Upper lobe of right lung (tissue), 1 donor: ENCODE results near the gene VPS13D. TPM values are rescaled to one million over a fixed set of nuclear protein-coding genes. Genes with fewer than 3 reads are reported as not detected.

Source experiments
- ATAC-seq: fragments of 200-7000 bp; cut with Tn5 transposase; one replicate; pipeline ENCODE4 v1.9.1; 2020; ENCODE audit warnings: mild to moderate bottlenecking, moderate library complexity
- DNase-seq: peaks from one replicate; pipeline ENCODE4 v3.0.0-alpha.2; 2020
- H3K27ac ChIP-seq: fragments of 200-600 bp; one replicate; pipeline ENCODE4 v1.8.0; 2022
- H3K27me3 ChIP-seq: fragments of 200-600 bp; one replicate; pipeline ENCODE4 v1.8.0; 2022; ENCODE audit warnings: mild to moderate bottlenecking
- H3K36me3 ChIP-seq: fragments of 200-600 bp; one replicate; pipeline ENCODE4 v1.8.0; 2022
- H3K4me1 ChIP-seq: fragments of 200-600 bp; one replicate; pipeline ENCODE4 v1.8.0; 2022
- H3K4me3 ChIP-seq: fragments of 200-600 bp; one replicate; pipeline ENCODE4 v1.8.0; 2022; ENCODE audit warnings: mild to moderate bottlenecking
- H3K9me3 ChIP-seq: fragments of 200-600 bp; one replicate; pipeline ENCODE4 v1.8.0; 2022
- CTCF ChIP-seq: fragments of 200-600 bp; IDR thresholded peaks from one replicate; pipeline ENCODE4 v1.8.0; 2022; ENCODE audit warnings: antibody characterized with exemption
- intact Hi-C: fragments of 100-400 bp; cut with DNase I; formaldehyde crosslinking; loops from one replicate; pipeline ENCODE4 v1.11.0; 2022
- total RNA-seq: library from RNA; stranded (reverse); fragmentation: NEBNext Ultra II Directional; extraction: Animal tissue kit (Norgen Biotek cat#: 25700); gene quantifications from one replicate; pipeline ENCODE4 v1.2.1, GENCODE V29; 2021
- donor health status: DM: no; HTN: yes; CAD: no; lungs with severe emphysema.

VPS13D gene
- total RNA-seq, 1 donor from 2014 or later = 74.7 TPM

- no peak for ATAC-seq
- Histone ChIP-seq H3K4me3 (no peak overlapping the region), H3K36me3 (no peaks in the 10 kb centered on the region), H3K27ac (no peak overlapping the region), H3K27me3 (no peaks in the 10 kb centered on the region), H3K4me1 (peaks cover 30% of the 10 kb centered on the region), H3K9me3 (no peaks in the 10 kb centered on the region)
- intact Hi-C loops = no loop called here
- TF ChIP-seq CTCF = no peak
- DNase-seq = no peak
Measured at GRCh38 chr1:12444329-12444841, 214.6 kb downstream of the VPS13D start.

DNA sequence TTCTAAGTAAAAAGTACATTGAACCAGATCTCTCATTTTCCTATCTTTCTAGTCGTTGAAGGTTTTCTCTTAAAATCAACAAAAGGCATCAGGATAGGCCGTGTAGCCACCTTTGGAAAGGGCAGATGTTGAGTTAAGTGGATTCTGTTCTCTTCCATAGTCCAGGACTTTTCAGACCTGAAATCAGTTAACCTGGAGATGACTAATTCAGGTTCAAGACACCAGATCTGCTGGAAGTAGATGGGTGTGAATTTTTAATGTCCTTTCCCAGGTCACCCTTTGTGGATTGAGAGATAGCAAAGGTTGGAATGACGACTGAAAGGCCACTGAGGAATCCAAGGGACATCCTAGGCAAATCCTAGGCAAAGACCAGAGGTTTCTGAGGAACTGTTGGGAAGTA lies 215.4 kb downstream of the VPS13D start:
- no peak for ATAC-seq
- peaks cover 39% of the 10 kb centered on the region for H3K4me1 ChIP-seq
- intact Hi-C loops = no loop called here
- H3K27ac ChIP-seq = no peak overlapping the region
- no peaks in the 10 kb centered on the region for H3K36me3 ChIP-seq
- no peaks in the 10 kb centered on the region for H3K27me3 ChIP-seq
- H3K9me3 ChIP-seq = no peaks in the 10 kb centered on the region
- H3K4me3 ChIP-seq = no peak overlapping the region
- no peak for DNase-seq
- TF ChIP-seq CTCF = no peak

GRCh38 chr1:12446593-12446992 lies 216.8 kb downstream of the VPS13D start:
- no peaks in the 10 kb centered on the region for H3K36me3 ChIP-seq
- peaks cover 51% of the 10 kb centered on the region for H3K4me1 ChIP-seq
- no peak overlapping the region for H3K27ac ChIP-seq
- ATAC-seq (no peak), DNase-seq (no peak)
- no peak for TF ChIP-seq CTCF
- intact Hi-C loops = no loop called here
- no peaks in the 10 kb centered on the region for H3K27me3 ChIP-seq
- H3K9me3 ChIP-seq = no peaks in the 10 kb centered on the region
- no peak overlapping the region for H3K4me3 ChIP-seq

DNA sequence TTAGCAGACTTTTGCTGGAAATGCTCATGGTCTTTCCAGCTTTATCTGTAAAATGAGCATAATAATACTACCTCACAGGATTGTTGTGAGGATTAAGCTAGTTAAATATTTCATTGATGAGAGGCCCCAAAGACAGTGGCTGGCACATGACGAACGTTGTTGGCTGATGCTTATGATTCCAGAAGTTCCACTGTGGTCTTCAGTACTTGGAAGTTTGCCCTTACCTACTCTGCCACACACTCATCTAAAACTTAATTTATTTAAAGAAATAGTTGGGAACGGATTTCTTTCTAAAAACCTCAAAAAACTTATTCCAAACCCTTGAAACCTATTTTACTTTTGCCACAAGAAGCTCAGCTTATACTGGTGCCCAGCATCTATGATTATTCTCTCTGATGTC lies 217.5 kb downstream of the VPS13D start:
- intact Hi-C loops = no loop called here
- H3K9me3 ChIP-seq = no peaks in the 10 kb centered on the region
- H3K36me3 ChIP-seq = no peaks in the 10 kb centered on the region
- peaks cover 58% of the 10 kb centered on the region for H3K4me1 ChIP-seq
- H3K4me3 ChIP-seq = no peak overlapping the region
- ATAC-seq (no peak), DNase-seq (no peak)
- no peak for TF ChIP-seq CTCF
- H3K27ac ChIP-seq = peak overlapping the region; percentile 77
- no peaks in the 10 kb centered on the region for H3K27me3 ChIP-seq

DNA sequence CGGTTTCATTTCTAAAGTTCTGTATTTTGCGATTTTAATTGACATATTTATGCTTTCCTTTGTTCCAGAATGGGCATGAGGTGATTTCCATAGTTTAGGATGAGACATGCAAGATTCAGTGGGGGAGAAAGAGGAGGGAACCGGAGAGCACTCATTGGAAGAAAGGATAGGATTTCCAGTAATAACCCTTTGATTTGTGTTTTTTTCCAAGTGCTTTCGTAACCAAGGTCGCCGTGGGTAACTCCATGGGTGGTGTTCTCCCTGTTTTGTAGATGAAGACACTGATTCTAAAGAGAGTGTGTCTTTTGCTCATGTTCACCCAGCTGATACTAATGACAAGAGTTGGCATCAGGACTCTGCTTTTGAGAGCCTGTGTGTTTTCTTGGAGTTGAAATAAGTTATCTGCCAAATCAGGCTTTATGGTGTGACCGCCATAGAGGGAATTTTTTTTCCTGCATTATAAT lies 218.1 kb downstream of the VPS13D start:
- intact Hi-C loops = no loop called here
- peaks cover 64% of the 10 kb centered on the region for H3K4me1 ChIP-seq
- no peaks in the 10 kb centered on the region for H3K9me3 ChIP-seq
- no peaks in the 10 kb centered on the region for H3K36me3 ChIP-seq
- no peaks in the 10 kb centered on the region for H3K27me3 ChIP-seq
- no peak for TF ChIP-seq CTCF
- DNase-seq = no peak
- no peak for ATAC-seq
- no peak overlapping the region for H3K4me3 ChIP-seq
- H3K27ac ChIP-seq = peak overlapping the region; percentile 77

- no peak for DNase-seq
- Histone ChIP-seq H3K9me3 (no peaks in the 10 kb centered on the region), H3K4me3 (no peak overlapping the region), H3K27me3 (no peaks in the 10 kb centered on the region), H3K27ac (peak overlapping the region; percentile 77), H3K4me1 (peaks cover 73% of the 10 kb centered on the region), H3K36me3 (no peaks in the 10 kb centered on the region)
- no peak for TF ChIP-seq CTCF
- ATAC-seq = peak; percentile 17
- intact Hi-C loops = no loop called here
Measured at GRCh38 chr1:12448746-12449177, 218.9 kb downstream of the VPS13D start.
